Measurements from ENCODE around the gene LDHA. TPM values are rescaled to one million over a fixed set of nuclear protein-coding genes. Genes with fewer than 3 reads are reported as not detected.

The LDHA gene
- total RNA-seq, 1 experiment from 2014 or later, result 715 TPM

GRCh38 chr11:18419040-18419439 lies 24.7 kb downstream of the LDHA start:
- DNase-seq (ENCODE audit: low spot score), result no peak
- H3K9me3 ChIP-seq (ENCODE audit: low read depth, low read length, poor library complexity, severe bottlenecking), result no peaks in the 10 kb centered on the region
- no peak overlapping the region for H3K27ac ChIP-seq (ENCODE audit: low read depth, low read length, poor library complexity, severe bottlenecking)
- intact Hi-C loops (cut with micrococcal nuclease; ENCODE audit: unreplicated experiment), result no loop called here
- POLR2A ChIA-PET (ENCODE audit: low non-redundant PET), result no interaction called here
- H3K4me1 ChIP-seq (ENCODE audit: insufficient read depth, low read length, poor library complexity, severe bottlenecking), result peaks cover 9% of the 10 kb centered on the region
- TF ChIP-seq, protein P1, sequence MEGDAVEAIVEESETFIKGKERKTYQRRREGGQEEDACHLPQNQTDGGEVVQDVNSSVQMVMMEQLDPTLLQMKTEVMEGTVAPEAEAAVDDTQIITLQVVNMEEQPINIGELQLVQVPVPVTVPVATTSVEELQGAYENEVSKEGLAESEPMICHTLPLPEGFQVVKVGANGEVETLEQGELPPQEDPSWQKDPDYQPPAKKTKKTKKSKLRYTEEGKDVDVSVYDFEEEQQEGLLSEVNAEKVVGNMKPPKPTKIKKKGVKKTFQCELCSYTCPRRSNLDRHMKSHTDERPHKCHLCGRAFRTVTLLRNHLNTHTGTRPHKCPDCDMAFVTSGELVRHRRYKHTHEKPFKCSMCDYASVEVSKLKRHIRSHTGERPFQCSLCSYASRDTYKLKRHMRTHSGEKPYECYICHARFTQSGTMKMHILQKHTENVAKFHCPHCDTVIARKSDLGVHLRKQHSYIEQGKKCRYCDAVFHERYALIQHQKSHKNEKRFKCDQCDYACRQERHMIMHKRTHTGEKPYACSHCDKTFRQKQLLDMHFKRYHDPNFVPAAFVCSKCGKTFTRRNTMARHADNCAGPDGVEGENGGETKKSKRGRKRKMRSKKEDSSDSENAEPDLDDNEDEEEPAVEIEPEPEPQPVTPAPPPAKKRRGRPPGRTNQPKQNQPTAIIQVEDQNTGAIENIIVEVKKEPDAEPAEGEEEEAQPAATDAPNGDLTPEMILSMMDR (conservative IDR thresholded peaks at IDR 0.05; ENCODE audit: low read depth, low read length), result no peak
- no peaks in the 10 kb centered on the region for H3K36me3 ChIP-seq (ENCODE audit: insufficient read depth, low read length, poor library complexity, severe bottlenecking)
- BruUV-seq (replicated peaks), result no TSS peak
- H3K27me3 ChIP-seq (replicated peaks; ENCODE audit: insufficient read depth, low read depth, low read length, poor library complexity), result no peaks in the 10 kb centered on the region
- H3K4me3 ChIP-seq (ENCODE audit: low read depth, low read length, poor library complexity, severe bottlenecking), result no peak overlapping the region
- CTCF ChIA-PET, result no interaction called here

DNA sequence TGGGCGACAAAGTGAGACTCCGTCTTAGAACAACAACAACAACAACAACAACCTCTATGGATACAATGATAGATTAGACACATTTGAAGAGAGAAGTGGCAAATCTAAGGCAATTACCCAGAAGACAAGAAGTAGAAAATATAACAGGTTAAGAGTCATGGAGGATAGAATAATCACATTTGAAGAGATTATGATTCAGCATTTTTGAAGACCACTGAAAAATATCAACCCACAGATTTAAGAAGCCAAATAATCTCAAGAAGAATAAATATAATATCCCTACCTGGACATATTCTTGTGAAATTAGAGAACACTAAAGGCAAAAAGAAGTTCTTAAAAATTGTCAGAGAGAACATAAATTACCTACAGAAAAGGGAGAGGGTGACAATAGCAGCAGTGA lies 25.7 kb downstream of the LDHA start:
- no peaks in the 10 kb centered on the region for H3K9me3 ChIP-seq (ENCODE audit: low read depth, low read length, poor library complexity, severe bottlenecking)
- ChIA-PET CTCF (no interaction called here), POLR2A (ENCODE audit: low non-redundant PET) (no interaction called here)
- no peak overlapping the region for H3K4me3 ChIP-seq (ENCODE audit: low read depth, low read length, poor library complexity, severe bottlenecking)
- no peaks in the 10 kb centered on the region for H3K36me3 ChIP-seq (ENCODE audit: insufficient read depth, low read length, poor library complexity, severe bottlenecking)
- peaks cover 9% of the 10 kb centered on the region for H3K4me1 ChIP-seq (ENCODE audit: insufficient read depth, low read length, poor library complexity, severe bottlenecking)
- no peak for TF ChIP-seq EZH2 (IDR thresholded peaks at IDR 0.05; ENCODE audit: borderline replicate concordance, low read depth, low read length, poor library complexity, severe bottlenecking)
- TF ChIP-seq, protein P1 (conservative IDR thresholded peaks at IDR 0.05; ENCODE audit: low read depth, low read length), result no peak
- no peak overlapping the region for H3K27ac ChIP-seq (ENCODE audit: low read depth, low read length, poor library complexity, severe bottlenecking)
- intact Hi-C loops (cut with micrococcal nuclease; ENCODE audit: unreplicated experiment), result no loop called here
- DNase-seq (ENCODE audit: low spot score), result no peak
- no peaks in the 10 kb centered on the region for H3K27me3 ChIP-seq (replicated peaks; ENCODE audit: insufficient read depth, low read depth, low read length, poor library complexity)
- no TSS peak for BruUV-seq (replicated peaks)

DNA sequence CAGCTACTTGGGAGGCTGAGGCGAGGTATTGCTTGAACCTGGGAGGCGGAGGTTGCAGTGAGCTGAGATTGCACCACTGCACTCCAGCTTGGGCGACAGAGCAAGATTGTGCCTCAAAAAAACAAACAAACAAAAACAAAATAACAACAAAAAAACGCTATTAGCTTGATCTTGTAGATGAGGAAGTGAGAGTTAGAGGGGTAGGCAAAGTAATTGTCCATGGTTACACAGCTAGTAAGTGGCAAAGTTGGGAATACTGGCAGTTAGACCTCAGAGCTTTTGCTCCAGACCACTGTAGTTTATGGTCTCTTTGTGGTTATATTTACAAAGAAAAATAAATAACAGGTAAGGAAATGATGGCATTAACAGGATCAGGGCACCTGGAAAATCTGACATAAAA lies 32.9 kb downstream of the LDHA start:
- Histone ChIP-seq H3K4me3 (ENCODE audit: low read depth, low read length, poor library complexity, severe bottlenecking) (no peak overlapping the region), H3K9me3 (ENCODE audit: low read depth, low read length, poor library complexity, severe bottlenecking) (no peaks in the 10 kb centered on the region), H3K4me1 (ENCODE audit: insufficient read depth, low read length, poor library complexity, severe bottlenecking) (no peaks in the 10 kb centered on the region), H3K27me3 (replicated peaks; ENCODE audit: insufficient read depth, low read depth, low read length, poor library complexity) (no peaks in the 10 kb centered on the region), H3K27ac (ENCODE audit: low read depth, low read length, poor library complexity, severe bottlenecking) (no peak overlapping the region), H3K36me3 (ENCODE audit: insufficient read depth, low read length, poor library complexity, severe bottlenecking) (no peaks in the 10 kb centered on the region)
- no peak for TF ChIP-seq EZH2 (IDR thresholded peaks at IDR 0.05; ENCODE audit: borderline replicate concordance, low read depth, low read length, poor library complexity, severe bottlenecking)
- TF ChIP-seq, protein P1 (conservative IDR thresholded peaks at IDR 0.05; ENCODE audit: low read depth, low read length), result no peak
- BruUV-seq (replicated peaks), result no TSS peak
- POLR2A ChIA-PET (ENCODE audit: low non-redundant PET), result interaction anchor here (0.6 kb wide), 1 partner anchor 162 kb away, joined by 5 read pairs; no protein-coding TSS in a partner anchor
- intact Hi-C loops (cut with micrococcal nuclease; ENCODE audit: unreplicated experiment), result no loop called here
- DNase-seq (ENCODE audit: low spot score), result no peak
- CTCF ChIA-PET, result no interaction called here
